Inflammatory macrophage treated with lipopolysaccharide for 4 hours (primary cell): ENCODE measurements around the gene GPRC5C.

Experiments
- DNase-seq: peaks from one replicate; pipeline ENCODE4 v3.0.0-alpha.2; 2020

GPRC5C gene

DNA sequence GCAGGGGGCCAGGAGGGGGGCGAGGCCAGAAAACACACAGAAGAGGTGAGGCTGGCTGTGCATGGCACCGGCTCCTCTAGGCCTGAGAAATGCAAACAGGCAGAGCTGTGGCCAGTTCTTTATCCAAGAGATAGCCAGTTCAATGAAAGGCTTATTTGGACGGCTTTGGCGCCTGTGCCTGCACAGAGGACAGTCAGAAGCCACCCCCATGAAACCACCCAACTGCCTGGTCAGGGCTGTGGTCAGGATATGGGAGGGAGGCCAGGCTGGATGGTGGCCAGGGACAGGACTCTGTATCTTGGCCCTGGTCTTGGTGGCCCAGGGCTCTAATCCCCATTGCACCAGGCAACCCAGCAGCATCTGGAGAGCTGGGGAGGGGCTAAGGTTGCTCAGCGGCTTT lies 24.5 kb upstream of the GPRC5C start:
- no peak for DNase-seq

DNA sequence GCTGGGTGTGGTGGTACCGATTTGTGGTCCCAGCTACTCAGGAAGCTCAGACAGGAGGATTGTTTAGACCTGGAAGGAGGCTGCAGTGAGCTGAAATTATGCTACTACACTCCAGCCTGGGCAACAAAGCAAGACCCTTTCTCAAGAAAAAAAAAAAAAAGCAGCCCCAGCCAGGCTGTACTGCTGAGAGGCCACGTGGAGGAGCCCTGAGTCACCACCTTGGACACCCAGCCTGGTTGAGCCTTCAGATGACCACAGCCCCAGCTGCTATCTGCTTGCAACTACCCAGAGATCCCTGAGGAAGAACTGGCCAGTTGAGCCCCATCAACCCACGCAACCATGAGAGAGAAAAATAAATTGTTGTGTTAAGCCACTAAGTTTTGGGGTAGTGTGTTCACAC lies 23.6 kb upstream of the GPRC5C start:
- DNase-seq: no peak

DNA sequence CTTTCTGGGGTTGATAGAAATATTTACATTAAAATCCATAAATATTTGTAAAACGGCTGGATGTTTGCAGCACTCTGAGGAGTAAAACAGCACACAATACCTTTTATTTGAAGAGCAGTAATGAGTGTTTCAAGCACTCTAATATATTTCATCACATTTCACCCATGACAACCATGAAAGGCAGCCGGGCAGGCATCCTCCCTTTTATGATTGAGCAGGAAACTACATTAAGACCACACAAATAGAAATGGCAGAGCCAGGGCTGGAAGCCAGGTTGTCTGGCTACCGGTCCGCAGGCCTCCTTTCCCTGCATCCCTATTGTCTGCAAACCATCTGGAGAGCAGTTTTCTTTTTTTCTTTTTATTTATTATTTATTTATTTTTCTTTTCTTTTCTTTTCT lies 23.1 kb upstream of the GPRC5C start:
- DNase-seq: no peak

DNA sequence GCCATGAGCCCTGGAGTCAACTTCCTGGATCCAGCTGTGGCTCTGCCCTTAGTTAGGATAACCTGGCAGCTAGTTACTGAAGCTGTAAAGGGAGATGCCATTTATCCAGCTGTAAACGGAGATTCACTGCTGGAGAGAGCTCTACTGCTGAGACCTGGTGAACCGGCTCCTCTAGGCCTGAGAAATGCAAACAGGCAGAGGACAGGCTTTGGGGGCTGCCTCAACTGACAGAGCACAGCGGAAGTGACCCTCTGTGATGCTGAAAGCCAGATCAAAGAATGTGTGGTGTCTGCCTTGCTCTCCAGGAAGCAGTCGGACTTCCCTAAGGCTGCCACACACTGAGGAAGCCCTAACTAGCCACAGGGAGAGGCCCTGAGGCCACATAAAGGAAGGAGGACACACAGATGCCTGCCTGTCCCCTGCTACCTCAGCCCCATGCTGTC lies 21.9 kb upstream of the GPRC5C start:
- DNase-seq: no peak

DNA sequence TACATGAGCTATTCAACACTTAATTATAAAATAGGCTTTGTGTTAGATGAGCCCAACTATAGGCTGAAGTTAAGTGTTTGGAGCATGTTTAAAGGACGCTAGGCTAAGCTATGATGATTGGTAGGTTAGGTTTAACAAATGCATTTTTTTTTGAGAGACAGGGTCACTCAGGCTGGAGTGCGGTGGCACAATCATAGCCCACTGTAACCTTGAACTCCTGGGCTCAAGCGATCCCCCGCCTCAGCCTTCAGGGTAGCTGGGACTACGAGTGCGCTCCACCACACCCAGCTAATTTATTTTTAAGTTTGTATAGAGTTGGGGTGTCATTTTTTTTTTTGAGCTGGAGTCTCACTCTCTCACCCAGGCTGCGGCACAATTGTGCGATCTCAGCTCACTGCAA lies 19.3 kb upstream of the GPRC5C start:
- DNase-seq: no peak

DNA sequence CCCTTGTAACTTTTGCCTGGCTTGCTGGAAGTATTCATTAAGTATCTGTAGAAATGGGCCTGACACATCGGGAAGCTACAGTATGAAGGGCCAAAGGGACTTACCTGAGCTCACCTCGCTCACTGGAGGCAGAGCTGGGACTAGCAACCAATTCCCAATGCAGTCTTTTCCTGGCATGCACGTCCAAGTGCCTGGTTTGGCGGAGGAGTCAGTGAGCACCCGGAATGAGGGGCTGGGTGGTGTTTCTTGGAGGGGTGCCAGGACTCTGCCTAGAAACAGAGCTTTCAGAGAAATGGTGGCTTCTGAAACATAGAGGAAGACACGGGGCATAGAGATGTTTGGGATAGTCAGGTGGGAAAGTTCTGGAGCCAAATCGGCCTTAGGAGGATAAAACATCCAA lies 18.4 kb upstream of the GPRC5C start:
- no peak for DNase-seq

DNA sequence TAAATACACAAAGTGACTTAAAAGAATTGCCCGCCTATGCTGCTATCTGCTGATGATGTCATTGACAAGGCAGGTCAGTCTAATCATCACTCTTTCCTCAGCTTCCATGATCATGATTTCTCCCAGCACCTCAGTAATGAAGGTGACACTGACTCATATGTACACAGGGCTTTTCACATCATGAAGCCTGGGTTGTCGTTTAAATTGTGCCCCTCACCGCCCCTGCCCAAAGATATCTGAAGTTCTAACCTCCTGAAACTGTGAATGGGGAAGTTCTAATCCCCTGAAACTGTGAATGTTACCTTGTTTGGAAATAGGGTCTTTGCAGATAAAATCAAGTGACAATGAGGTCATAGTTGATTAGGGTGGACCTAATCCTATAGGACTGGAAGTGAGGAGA lies 17.4 kb upstream of the GPRC5C start:
- DNase-seq: peak; percentile 15

DNA sequence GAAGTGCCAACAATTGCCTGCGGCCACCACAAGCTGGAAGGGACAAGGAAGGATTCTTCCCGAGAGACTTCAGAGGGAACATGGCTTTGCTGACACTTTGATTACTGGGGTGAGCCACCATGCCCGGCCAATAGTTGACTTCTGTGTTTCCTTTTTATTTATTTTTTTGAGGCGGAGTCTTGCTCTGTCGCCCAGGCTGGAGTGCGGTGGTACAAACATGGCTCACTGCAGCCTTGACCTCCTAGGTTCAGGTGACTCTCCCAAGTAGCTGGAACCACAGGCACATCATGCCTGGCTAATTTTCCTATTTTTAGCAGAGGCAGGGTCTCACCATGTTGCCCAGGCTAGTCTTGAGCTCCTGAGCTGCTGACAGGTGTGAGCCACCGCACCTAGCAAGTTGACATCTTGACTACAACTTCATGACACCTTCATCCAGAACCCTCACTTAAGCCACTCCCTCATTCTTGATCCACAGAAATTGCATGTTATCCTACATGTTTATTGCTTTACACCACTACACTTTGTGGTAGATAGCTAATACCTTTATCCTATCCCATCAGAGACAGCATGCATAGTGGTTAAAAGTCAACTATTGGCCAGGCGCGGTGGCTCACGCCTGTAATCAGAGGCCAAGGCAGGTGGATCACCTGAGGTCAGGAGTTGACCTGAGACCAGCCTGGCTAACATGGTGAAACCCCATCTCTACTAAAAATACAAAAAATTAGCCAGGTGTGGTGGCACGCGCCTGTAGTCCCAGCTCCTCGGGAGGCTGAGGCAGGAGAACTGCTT lies 16.1 kb upstream of the GPRC5C start:
- no peak for DNase-seq

DNA sequence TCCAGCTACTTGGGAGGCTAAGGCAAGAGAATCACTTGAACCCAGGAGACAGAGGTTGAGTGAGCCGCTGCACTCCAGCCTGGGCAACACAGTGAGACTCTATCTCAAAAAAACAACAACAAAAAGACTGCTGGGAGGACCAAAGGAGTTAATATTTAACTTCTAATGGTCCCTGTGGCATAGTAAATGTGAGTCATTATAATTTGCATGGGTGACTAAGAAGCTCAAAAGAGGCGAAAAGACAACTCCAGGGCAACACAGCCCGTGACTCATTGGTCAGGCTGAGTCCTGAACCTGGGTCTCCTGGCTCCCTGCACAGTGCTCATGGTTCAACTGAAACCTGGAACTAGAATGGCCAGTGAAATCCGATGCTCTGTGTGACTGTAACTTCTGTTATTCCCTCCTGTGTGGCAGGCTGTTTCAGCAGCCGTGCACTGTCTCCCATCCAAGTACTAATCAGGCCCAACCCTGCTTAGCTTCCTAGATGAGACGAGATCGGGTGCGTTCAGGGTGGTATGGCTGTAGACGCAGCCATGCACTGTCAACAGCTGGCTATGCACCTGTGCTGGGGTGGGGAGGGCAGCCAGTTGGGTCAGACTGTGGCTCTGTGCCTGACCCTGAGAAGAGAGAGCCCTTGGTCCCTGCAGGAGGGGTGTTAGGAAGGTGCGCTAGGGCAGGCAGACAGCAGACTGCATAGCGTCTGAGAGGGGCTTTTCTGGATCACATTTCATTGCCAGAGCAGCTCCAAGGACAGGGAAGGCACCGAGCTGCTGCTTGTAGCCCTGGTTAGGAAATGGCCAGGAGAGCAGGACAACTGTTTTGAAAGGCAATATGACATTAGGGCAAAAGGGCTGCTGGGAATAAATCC lies 14.5 kb upstream of the GPRC5C start:
- peak; percentile 77 for DNase-seq

DNA sequence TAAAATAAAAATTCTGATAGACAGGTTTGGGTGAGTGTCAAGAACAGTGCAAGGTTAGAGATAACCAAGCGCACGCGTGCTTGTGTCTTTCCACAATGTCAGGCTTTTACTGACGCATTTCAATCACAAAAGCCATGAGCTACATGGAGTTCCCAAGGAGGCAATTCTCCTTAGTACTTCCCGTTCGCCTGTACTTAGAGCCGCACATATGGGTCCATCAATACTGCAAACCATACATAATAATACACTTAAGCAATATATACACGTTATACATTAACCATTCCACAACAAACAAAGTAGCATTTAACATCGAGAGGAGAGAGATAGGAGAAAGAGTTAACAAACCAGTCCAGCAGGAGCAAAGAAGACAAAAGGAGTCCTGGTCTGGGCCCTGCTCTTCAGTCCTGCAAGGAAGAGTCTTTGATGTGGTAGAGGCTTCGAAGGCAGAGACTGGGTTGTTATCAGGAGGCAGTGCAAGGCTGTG lies 11.9 kb upstream of the GPRC5C start:
- no peak for DNase-seq

DNA sequence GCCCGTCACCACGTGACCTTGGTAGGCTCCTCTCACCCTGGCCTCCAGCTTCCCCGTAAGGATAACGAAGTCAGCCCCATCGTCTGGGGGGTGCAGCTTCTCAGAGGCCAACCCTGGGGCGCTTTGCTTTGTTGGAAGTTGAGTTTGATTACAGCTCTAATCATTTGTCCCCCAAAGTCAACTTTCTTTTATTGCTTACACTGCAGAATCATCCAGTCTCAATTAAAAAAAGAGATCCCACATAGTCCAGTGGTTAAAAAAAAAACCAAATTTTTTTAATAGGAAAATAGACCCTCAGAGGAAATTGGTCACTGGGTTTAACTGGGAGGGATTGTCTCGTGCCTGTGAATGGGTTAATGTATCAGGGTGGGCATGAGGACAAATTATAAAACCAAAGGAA lies 7.8 kb upstream of the GPRC5C start:
- no peak for DNase-seq

DNA sequence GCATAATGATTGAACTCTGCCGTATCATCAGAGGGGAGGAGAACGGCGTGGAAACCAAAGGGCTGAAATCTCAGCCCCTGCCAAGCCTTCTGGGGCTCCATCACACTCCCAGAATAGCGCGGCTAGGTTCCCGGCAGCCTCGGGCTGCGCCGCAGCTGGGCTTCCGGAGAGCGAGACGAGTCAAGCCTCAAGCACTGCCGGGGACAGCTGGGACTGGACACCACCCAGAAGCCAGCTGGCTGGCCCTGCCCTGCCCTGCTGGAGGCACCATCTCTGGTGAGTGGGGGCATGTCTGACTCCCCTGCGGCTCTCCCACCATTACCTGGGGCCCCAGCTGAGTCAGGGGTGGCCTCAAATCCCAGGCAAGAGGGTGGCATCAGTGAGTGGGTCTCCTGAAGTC lies 7.2 kb upstream of the GPRC5C start:
- no peak for DNase-seq

DNA sequence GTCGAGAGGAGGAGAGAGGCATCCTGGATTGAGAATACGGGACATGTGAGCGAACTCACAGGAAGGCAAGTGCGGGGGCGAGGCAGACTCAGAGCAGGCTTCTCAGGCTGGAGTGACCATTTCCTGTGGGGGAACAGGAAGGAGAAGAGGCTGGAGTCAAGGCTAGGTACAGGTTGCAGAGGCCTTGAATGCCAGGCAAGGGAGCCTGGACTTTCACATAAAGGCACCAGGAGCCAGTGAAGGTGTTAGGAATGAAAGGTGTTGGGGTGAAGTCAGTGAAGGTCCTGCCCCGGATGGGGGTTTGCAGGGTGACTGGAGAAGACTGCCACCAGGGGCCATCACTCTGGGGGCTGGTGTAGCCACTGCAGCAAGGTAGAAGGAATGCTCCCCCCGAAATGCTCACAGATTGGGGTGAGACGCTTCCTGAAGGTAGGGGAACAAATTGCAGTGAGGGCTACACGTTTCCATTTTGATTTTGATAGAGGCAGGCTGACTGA lies 5.3 kb upstream of the GPRC5C start:
- DNase-seq: no peak

DNA sequence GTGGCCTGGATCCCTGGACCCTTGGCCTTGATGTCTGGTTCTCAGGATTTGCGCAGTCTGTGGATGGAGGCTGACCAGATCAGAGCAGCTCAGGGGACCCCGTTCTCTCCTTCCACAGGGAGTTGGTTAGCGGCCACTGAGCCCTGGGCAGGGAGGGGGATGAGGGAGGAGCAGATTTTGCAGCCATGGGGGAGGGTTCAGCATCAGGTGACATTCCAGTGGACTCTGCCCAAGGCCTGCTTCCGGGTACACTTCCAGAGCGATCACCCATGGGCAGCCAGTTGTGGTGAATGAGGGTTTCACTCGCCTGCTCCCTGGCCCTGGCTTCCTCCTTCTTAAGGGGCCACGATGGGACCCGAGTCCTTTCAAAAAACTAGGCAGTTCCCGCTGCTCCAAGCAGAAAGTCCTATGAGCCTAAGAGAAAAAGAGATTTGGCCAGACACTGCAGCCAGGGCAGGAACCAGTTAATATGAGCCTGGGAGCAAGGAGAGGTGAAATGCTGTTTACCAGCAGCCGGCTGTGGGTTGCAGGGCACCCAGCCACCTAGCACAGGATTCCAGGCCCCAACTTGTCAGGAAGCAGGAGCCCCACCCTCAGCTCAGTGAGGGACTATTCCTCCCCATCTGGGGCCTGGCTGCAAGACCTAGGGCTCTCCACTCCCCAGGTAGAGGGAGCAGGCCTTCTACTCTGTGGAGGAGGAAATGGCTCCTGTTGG lies 4.7 kb upstream of the GPRC5C start:
- no peak for DNase-seq

DNA sequence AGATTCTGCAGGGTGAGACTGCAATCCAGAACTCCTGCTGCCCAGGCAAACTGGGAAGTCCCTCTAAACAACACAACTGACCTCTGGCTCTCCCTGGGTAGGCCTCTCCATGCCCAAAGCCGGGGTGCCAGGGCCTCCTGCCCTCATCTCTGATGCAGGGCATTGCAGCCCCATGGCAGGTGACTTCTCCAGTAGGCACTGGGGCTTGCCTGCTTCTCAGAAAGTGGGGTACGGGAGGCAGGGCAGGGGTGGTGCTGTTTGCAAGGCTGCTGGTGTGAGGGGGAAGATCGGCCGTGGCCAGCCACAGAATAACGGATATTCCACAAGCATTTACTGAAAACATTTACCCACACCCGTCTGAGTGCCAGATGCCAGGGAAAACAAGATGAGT lies 4.1 kb upstream of the GPRC5C start:
- DNase-seq: no peak

DNA sequence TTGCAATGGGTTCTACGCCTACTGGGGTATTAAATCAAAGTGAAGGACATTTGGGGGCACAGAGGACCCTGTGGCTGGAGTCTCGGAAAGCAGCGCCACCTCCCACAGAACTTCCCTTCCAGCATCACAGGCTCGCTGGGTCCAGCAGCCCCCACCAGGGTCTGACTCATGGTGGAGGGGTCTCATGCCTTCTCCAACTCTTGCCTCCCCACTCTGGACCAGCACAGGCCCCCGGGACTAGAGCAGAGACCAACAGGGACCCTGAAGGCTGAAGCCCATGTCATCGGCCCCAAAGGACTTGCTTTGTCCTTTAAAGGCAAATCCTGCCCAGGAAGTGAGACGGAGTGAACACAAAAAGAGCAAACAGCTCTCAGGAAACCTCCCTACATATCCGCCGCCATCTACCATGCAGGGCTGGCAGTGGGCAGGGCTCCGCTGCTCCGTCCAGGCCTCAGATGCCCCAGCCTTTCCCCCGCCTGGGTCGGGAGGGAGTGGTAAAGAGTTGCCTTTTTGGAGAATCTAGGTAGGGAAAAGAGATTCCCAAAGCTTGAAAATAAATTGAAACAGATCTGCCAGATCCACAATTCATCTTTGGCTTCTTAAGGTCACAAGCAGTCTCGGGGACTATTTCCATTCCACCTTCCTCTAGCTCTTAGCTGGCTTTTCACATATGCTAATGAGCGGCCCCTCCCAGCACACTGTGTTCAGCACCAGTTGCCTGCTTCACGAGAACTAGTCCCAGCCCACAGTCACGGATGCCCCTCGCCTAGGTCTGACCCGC lies 2.1 kb upstream of the GPRC5C start:
- no peak for DNase-seq

DNA sequence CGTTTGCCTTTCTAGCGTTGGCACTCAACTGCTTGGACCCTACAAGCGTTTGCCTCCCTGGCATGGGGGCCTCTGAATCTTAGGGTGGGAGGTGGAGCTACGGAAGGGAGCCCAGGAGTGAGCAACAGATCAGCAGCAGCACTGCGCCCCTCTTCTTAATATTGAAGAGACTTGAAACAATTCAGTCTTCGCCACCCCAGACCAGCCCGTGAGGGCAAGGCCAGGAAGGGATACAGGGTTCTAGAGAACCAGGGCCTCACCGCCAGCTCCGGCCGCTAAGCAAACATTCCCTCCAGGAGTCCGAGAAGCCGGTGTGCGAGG lies 1.5 kb upstream of the GPRC5C start:
- no peak for DNase-seq

DNA sequence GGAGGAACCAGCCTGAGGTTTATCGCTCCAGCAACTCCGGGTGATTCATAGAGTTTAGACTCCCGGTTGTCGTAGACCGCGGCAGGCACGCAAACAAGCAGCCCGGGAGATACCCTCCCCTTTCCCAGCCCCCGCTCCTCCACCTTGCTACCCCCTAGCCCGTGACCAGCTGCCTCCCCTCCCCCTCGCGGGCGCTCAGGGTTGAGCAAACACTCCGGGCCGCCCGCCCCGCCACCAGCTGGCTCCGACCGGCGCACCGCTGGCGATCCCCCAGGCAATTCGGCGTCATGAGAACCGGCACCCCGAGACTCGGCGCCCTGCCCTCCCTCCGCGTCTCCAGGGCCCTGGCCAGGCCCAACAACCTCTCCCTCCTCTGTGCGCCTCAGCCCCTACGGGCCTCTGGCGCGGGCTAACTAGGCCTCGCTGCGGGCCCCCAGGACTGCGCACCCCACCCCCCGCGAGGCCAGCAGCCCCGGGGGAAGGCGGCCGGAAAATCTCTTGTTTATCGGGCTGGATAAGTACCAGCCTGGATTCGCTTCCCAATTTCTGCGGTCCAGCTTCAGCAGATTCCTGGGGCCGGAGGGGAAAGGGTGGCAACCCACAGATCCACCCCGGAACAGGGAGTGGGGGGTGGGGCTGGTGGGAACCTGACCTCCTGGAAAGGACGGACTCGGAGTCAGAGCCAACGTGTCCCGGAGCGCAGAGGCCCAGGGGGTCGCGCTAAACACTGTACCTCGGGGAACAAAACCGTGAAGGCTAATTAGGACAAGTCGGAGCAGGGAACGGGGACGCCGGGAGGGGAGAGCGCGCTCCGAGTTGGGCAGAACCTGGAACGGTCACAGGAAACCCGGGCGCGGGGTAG lies 951 bp upstream of the GPRC5C start:
- no peak for DNase-seq

DNA sequence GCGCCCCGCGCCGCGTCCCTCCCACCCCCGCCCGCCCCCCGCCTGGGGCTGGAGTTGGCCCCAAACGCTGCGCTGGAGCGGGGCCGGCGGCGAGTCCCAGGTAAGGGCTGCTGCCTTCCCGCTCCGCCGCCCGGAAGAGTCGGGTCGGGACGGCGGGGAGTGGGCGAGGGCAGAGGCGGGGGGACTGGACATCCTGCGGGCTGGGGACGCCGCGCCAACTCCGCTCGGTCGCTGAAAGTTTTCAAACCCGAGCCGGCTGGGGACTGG lies 469 bp downstream of the GPRC5C start:
- no peak for DNase-seq

DNA sequence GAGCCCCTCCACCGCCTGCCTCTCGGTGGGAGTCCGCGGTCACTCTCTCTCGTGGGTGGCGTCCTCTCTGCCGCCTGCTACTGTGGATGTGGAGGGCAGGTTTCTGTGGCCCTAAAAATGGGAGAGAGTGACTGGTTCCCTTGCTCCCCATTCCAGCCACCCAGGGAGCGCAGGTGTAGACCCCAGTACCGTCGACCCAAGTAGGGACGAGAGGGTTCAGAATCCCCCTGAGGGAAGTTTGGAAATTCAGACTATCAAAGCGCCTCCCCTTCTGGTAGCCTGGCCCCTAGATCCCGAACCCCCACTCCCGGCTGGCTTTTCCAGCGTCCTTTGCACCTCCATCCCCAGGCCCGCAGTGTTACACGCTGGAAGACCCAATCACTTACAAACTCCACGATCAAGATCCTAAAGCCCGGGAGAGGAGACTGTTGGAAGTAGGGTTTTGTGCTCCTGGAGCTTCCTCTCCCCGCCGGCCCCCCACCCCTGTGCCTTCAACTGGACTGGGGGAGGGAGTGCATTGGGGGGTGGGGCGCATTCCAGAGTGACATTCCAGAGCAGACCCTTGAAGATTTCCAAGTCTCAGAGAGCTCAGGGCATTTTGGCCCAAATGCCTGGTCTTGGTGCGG lies 991 bp downstream of the GPRC5C start:
- DNase-seq: no peak

DNA sequence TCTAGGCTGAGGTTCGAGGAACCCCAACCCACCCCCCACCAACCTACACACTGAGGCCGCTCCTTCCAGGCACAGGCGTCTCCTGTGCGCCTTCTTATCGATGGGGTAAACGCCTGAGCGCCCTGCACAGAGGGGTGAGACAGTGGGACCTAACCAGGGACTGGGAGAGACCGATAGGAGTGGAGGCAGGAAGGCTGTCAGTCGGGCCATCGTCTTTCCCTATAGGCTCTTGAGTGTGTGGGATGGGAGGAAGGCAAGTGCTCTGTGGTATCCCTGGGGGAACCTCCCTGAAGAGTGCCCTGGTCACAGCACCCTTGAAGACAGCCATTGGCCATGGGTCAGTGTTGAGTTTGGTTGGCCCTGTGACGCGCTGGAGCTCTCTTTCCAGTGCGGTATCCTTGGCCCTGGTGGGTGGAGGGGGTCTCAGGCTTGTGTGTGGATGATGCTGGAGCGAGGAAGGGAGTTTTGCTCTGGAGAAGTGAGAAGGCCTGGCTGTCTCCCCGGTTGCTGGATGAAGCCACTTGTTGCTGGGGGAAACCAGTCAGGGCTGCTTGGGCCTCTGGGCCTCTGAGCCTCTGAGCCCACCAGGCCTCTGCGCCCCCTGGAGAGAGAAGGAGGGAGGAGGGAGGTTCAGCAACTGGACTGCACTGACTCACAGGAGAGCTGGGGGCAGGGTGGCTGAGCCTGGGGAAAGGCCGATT lies 1.7 kb downstream of the GPRC5C start:
- no peak for DNase-seq
